Endothelial cell of umbilical vein (primary cell): Measurements from ENCODE around the gene ADAMTS12. TPM values are rescaled to one million over a fixed set of nuclear protein-coding genes. Genes with fewer than 3 reads are reported as not detected.

Experiments
- BruUV-seq: library from RNA; stranded (reverse); fragments of 400-500 nt; replicated peaks from 2 replicates; lab custom pipeline; 2021; lab: Mats Ljungman, UMichigan
- CTCF ChIA-PET: fragments of 300-600, 350-600 bp; sonication (Branson Sonifier 250); formaldehyde crosslinking; loops from one replicate; lab custom pipeline; 2021; ENCODE audit warnings: antibody characterized with exemption, inconsistent platforms; lab: Charles Lee
- POLR2A ChIA-PET: fragments of 300-600, 350-600 bp; sonication (Branson Sonifier 250); formaldehyde crosslinking; loops from one replicate; lab custom pipeline; 2021; ENCODE audit warnings: antibody characterized with exemption, inconsistent platforms; lab: Charles Lee
- DNase-seq: peaks from one replicate; pipeline ENCODE4 v3.0.0-alpha.2; 2011; ENCODE audit warnings: low read depth, low spot score
- FAIRE-seq: peaks from 2 replicates; lab custom pipeline; 2011; peaks lifted over from hg19 to GRCh38; lab: Jason Lieb, UNC
- H2AFZ ChIP-seq: 2 replicates; pipeline ENCODE4 v1.6.0; 2012; ENCODE audit warnings: low read depth, low read length, control low read depth, inconsistent platforms
- H3K27ac ChIP-seq: 2 replicates; pipeline ENCODE4 v1.5.1; 2011; ENCODE audit warnings: low read depth, mild to moderate bottlenecking, control low read depth, low read length, moderate library complexity; ENCODE audit not compliant: insufficient read depth
- H3K27me3 ChIP-seq, 2 experiments: 2 replicates each; pipeline versions ENCODE4 v1.6.0 to v1.6.1; 2011; ENCODE audit warnings: low read length in 2 of 2, mixed read lengths in 1 of 2; ENCODE audit not compliant: control insufficient read depth in 2 of 2, insufficient read depth in 2 of 2
- H3K36me3 ChIP-seq, 2 experiments: 2 replicates in 1 of 2; 3 replicates in 1 of 2; pipeline ENCODE4 v1.5.1; 2011; ENCODE audit warnings: low read length in 2 of 2, mild to moderate bottlenecking in 1 of 2, moderate library complexity in 1 of 2; ENCODE audit not compliant: control insufficient read depth in 2 of 2, insufficient read depth in 2 of 2; ENCODE audit errors: extremely low read depth in 1 of 2
- H3K4me1 ChIP-seq: 3 replicates; pipeline ENCODE4 v1.5.1; 2011; ENCODE audit warnings: mild to moderate bottlenecking, low read length; ENCODE audit not compliant: control insufficient read depth, insufficient read depth; ENCODE audit errors: extremely low read depth
- H3K4me2 ChIP-seq: 2 replicates; pipeline ENCODE4 v1.6.1; 2011; ENCODE audit warnings: low read length, control low read depth, mixed read lengths; ENCODE audit not compliant: insufficient read depth
- H3K4me3 ChIP-seq, 3 experiments: fragments of 200-600 bp in 1 of 3; sonication (generic), shearing (Covaris generic) in 1 of 3; replicated peaks in 1 of 3; 2 replicates each; pipeline ENCODE4 v1.5.1; 2011 to 2016; ENCODE audit warnings: control low read depth in 3 of 3, low read length in 3 of 3, mild to moderate bottlenecking in 2 of 3, inconsistent platforms in 1 of 3, low read depth in 1 of 3, moderate library complexity in 1 of 3; ENCODE audit not compliant: insufficient read depth in 1 of 3
- H3K79me2 ChIP-seq: 2 replicates; pipeline ENCODE4 v1.6.0; 2012; ENCODE audit warnings: low read length, inconsistent platforms; ENCODE audit not compliant: control insufficient read depth, insufficient read depth
- H3K9ac ChIP-seq: replicated peaks from 2 replicates; pipeline ENCODE3; 2011; ENCODE audit warnings: low read length, control low read depth; ENCODE audit not compliant: insufficient read depth; ENCODE audit errors: extremely low read depth
- H3K9me1 ChIP-seq: replicated peaks from 3 replicates; pipeline ENCODE4 v1.6.0; 2011; ENCODE audit warnings: mild to moderate bottlenecking, low read length; ENCODE audit not compliant: control insufficient read depth, insufficient read depth; ENCODE audit errors: extremely low read depth
- H3K9me3 ChIP-seq: replicated peaks from 2 replicates; pipeline ENCODE4 v1.5.1; 2012; ENCODE audit warnings: low read length, inconsistent platforms; ENCODE audit not compliant: control insufficient read depth, insufficient read depth
- H4K20me1 ChIP-seq: replicated peaks from 2 replicates; pipeline ENCODE3; 2011; ENCODE audit warnings: mild to moderate bottlenecking, low read length; ENCODE audit not compliant: control insufficient read depth, insufficient read depth; ENCODE audit errors: extremely low read depth
- CTCF ChIP-seq, 2 donors: IDR thresholded peaks; 1 replicate in 1 of 2; 2 replicates in 1 of 2; pipeline ENCODE4 v1.5.1; 2011; ENCODE audit warnings: low read length in 2 of 2, mild to moderate bottlenecking in 2 of 2, moderate library complexity in 2 of 2, control low read depth in 1 of 2, inconsistent platforms in 1 of 2, low read depth in 1 of 2; ENCODE audit not compliant: insufficient read depth in 1 of 2; ENCODE audit errors: extremely low read depth in 1 of 2
- EZH2 ChIP-seq: IDR thresholded peaks from 2 replicates; pipeline ENCODE4 v1.6.1; 2012; ENCODE audit warnings: borderline replicate concordance, low read depth, mild to moderate bottlenecking, moderate library complexity, low read length, inconsistent platforms; ENCODE audit not compliant: severe bottlenecking
- FOS ChIP-seq: IDR thresholded peaks from 2 replicates; pipeline ENCODE4 v1.6.1; 2011; ENCODE audit warnings: mild to moderate bottlenecking, low read length, moderate library complexity, borderline replicate concordance; ENCODE audit not compliant: insufficient read depth
- GATA2 ChIP-seq: IDR thresholded peaks from 2 replicates; pipeline ENCODE4 v1.7.0; 2011; ENCODE audit warnings: low read depth, mild to moderate bottlenecking, moderate library complexity, mixed read lengths, low read length; ENCODE audit not compliant: insufficient read length, insufficient read depth
- JUN ChIP-seq: IDR thresholded peaks from 2 replicates; pipeline ENCODE4 v1.6.1; 2011; ENCODE audit warnings: borderline replicate concordance, low read depth; ENCODE audit not compliant: insufficient read length, insufficient read depth
- MYC ChIP-seq: IDR thresholded peaks from one replicate; pipeline ENCODE4 v1.6.1; 2011; ENCODE audit warnings: mild to moderate bottlenecking, low read depth, low read length
- POLR2A ChIP-seq: IDR thresholded peaks from 2 replicates; pipeline ENCODE4 v1.6.1; 2012; ENCODE audit warnings: low read depth, mild to moderate bottlenecking, control low read depth, low read length
- POLR2AphosphoS5 ChIP-seq: IDR thresholded peaks from 2 replicates; pipeline ENCODE4 v1.6.1; 2012; ENCODE audit warnings: low read depth, mild to moderate bottlenecking, control low read depth, low read length, moderate library complexity; ENCODE audit not compliant: insufficient read depth
- dilution Hi-C: fragments of 300-500 bp; cut with MboI; formaldehyde crosslinking; loops from one replicate; pipeline ENCODE4 v1.15.0; 2019; ENCODE audit warnings: low sequenced_read_pairs; ENCODE audit not compliant: extremely low pct_ligation_motif_present
- intact Hi-C: fragments of 100-400 bp; cut with micrococcal nuclease; formaldehyde crosslinking; loops from one replicate; pipeline ENCODE4 v1.10.0; 2022
- polyA plus RNA-seq, 4 experiments: library from polyadenylated mRNA; depleted of rRNA in 3 of 4; stranded (reverse) in 3 of 4; unstranded in 1 of 4; fragments of >200 nt; gene quantifications; 2 replicates each; pipeline versions ENCODE4 v1.2.1 to v1.2.3, GENCODE V29; 2011 to 2012; ENCODE audit warnings: missing spikeins in 1 of 4
- total RNA-seq: library from RNA; stranded (reverse); gene quantifications from 2 replicates; pipeline ENCODE4 v1.2.3, GENCODE V29; 2021
- TF ChIP-seq, protein P1 (sequence below): IDR thresholded peaks from 2 replicates; pipeline ENCODE4 v1.6.1; 2011; ENCODE audit not compliant: insufficient read depth, insufficient read length

ADAMTS12 gene
- total and polyA plus RNA-seq, 2 donors (not counting 3 experiments of a cell fraction or from before 2014, with no cell fraction given): 0.88 TPM; not detected in 1

DNA sequence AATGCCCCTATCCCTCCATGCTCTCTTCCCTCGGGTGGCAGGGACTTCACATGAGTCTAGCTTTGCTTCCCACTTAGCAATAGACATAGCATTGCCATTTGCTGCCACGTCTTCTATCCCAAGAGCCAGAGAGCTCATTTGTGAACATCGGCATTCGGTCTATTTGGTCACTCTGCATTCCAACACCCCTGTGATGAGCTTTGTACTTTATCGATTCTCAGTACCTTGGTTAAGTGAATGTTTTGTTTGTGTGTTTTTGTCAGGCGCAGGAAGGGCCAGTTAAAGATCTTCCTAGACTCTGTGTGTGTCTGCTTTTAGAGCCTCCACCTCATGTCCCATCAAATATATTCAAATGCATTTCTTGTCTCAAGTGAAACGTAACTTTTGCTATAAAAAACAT is 309.4 kb downstream of the ADAMTS12 start:
- H3K9ac ChIP-seq: no peak overlapping the region
- no peak for TF ChIP-seq FOS
- no peak for TF ChIP-seq MYC
- TF ChIP-seq POLR2A: no peak
- no peak for TF ChIP-seq POLR2AphosphoS5
- no peak for TF ChIP-seq JUN
- H3K9me3 ChIP-seq: no peaks in the 10 kb centered on the region
- peaks cover 0 to 2% of the 10 kb centered on the region in 2 experiments for H3K27me3 ChIP-seq
- no peak overlapping the region for H2AFZ ChIP-seq
- no TSS peak for BruUV-seq
- dilution Hi-C loops (no loop called here), intact Hi-C loops (loop anchor here (10.0 kb wide), 1 partner anchor 148 kb away; no protein-coding TSS in a partner anchor)
- no peaks in the 10 kb centered on the region for H4K20me1 ChIP-seq
- ChIA-PET POLR2A (no interaction called here), CTCF (interaction anchor here (5.7 kb wide), 1 partner anchor 353 kb away, joined by 22 read pairs; the partner anchor contains the start of gene RXFP3)
- H3K4me1 ChIP-seq: no peaks in the 10 kb centered on the region
- no peak overlapping the region for H3K4me2 ChIP-seq
- H3K4me3 ChIP-seq: no peak overlapping the region
- H3K79me2 ChIP-seq: no peaks in the 10 kb centered on the region
- no peaks in the 10 kb centered on the region for H3K36me3 ChIP-seq
- DNase-seq: no peak
- no peak for FAIRE-seq
- no peaks in the 10 kb centered on the region for H3K9me1 ChIP-seq
- no peak overlapping the region for H3K27ac ChIP-seq

DNA sequence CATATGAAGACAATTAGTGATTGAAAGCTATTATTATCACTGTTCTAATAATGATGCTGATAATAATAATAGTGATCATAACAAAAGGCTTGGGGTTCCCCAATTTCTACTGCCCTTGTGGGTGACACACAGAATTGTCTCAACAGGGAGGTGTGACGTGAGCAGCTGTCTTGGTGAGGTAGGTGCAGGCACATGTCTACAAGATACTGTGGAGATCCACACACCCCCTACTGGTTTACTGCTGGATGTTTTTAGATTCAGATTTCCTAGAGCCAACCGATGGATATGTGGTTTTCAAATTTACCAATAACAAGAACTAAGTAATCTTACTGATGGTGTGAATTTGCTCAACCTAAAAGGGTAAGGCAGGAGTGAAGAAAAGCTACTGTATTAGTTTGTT is 312.0 kb downstream of the ADAMTS12 start:
- intact Hi-C loops (loop anchor here (10.0 kb wide), 1 partner anchor 145 kb away; no protein-coding TSS in a partner anchor), dilution Hi-C loops (no loop called here)
- DNase-seq (no peak), FAIRE-seq (no peak)
- TF ChIP-seq POLR2AphosphoS5 (no peak), CTCF (IDR thresholded peaks at IDR 0.05; ENCODE audit: extremely low read depth in 1 of 2, insufficient read depth in 1 of 2, low read depth in 1 of 2, low read length in 2 of 2) (no peak), FOS (no peak), POLR2A (no peak), GATA2 (no peak), JUN (no peak), MYC (no peak), EZH2 (no peak)
- TF ChIP-seq, protein P1, sequence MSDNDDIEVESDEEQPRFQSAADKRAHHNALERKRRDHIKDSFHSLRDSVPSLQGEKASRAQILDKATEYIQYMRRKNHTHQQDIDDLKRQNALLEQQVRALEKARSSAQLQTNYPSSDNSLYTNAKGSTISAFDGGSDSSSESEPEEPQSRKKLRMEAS: no peak
- POLR2A ChIA-PET: no interaction called here
- Histone ChIP-seq H3K9ac (no peak overlapping the region), H3K27ac (no peak overlapping the region), H3K4me2 (no peak overlapping the region), H3K27me3 (peaks cover 0 to 2% of the 10 kb centered on the region in 2 experiments), H3K79me2 (no peaks in the 10 kb centered on the region), H3K9me3 (no peaks in the 10 kb centered on the region), H3K36me3 (no peaks in the 10 kb centered on the region), H3K4me3 (no peak overlapping the region), H3K4me1 (no peaks in the 10 kb centered on the region), H2AFZ (no peak overlapping the region), H4K20me1 (no peaks in the 10 kb centered on the region), H3K9me1 (no peaks in the 10 kb centered on the region)
- CTCF ChIA-PET: interaction anchor here (1.5 to 4.4 kb wide), 3 partner anchors 9 to 390 kb away, joined by 5 to 27 read pairs (median 6); no protein-coding TSS in a partner anchor
- BruUV-seq: no TSS peak
